NOMO-1 treated with dmso at 0.1 percent for 144 hours (cell line): ENCODE data around the gene RNU6-9.

Experiments used
- DNase-seq: peaks from one replicate; lab custom pipeline; 2025; ENCODE audit not compliant: unreplicated experiment; lab: John Stamatoyannopoulos, UW

RNU6-9 gene

GRCh38 chr19:917323-918151, 24.3 kb downstream of the RNU6-9 start, which contains the start of gene KISS1R:
Gene KISS1R, plus strand, starts transcription at chr19:917333. Its CDS starts 170 bp downstream, at chr19:917503.
- DNase-seq: no peak

DNA sequence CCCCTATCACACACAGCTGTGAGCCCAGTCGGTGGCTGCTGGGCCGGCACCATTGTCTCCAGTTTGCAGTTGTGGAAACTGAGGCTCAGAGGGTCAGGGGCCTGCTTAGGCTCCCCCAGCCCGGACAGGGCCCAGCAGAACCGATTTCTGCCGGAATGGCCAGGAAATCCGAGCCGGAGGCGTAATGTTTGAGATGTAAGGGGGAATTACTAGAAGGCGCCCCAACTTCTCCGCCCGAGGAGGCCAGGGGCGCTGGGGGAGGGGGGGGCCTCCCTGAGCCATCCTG, 24.8 kb downstream of the RNU6-9 start:
- DNase-seq: no peak

GRCh38 chr19:918481-919198, 25.4 kb downstream of the RNU6-9 start:
- no peak for DNase-seq

DNA sequence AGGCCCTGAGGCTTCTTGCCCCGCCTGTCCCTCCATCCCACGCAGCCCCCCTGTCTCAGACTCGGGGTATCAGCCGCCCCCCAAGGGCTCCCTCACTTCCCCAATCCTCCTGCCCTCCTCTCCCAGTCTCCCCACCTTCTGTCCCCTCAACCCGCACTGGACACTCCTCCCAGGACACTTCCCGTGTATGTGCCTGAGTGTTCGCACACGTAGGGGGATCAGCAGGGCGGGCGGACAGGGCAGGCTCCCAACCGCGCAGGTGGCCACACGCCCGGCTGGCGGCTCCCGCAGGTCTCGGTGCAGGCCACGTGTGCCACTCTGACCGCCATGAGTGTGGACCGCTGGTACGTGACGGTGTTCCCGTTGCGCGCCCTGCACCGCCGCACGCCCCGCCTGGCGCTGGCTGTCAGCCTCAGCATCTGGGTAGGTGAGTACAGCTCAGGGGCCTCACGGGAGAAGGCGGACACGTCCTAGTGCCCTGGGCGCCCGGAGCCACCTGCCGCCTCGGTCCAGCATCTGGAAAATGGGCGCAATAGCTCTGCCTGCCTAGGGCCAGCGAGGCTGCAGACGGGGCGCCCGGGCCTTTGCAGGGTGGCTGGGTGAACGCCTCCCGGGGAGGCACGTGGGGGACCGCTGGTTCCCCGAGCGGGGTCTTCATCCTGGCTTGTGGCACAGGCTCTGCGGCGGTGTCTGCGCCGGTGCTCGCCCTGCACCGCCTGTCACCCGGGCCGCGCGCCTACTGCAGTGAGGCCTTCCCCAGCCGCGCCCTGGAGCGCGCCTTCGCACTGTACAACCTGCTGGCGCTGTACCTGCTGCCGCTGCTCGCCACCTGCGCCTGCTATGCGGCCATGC, 26.1 kb downstream of the RNU6-9 start:
- no peak for DNase-seq

- DNase-seq: no peak
These were observed 27.0 kb downstream of the RNU6-9 start for GRCh38 chr19:920051-920864.

- DNase-seq: no peak
These were observed 31.3 kb downstream of the RNU6-9 start for GRCh38 chr19:924553-925086.

DNA sequence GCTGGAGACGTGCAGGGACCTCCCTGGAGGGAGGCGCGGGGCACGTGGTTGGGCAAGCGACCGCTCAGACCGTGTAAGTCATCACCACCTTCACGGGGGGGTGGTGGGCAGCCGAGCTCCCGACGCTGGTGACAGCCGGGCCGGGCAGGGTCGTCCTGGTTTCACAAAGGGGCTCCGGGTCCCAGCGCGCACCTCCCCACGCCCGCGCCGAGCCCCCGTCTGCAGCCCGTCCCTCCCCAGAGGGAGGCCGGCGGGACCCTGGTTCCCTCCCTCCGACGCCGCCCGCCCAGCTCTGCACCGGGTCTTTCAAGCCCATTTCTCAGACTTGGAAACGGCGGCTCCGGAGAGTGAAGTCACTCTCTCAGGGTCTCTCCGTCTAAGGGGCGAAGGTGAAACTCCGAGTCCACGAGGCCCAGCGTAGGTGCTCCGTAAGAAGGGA, 31.8 kb downstream of the RNU6-9 start:
- DNase-seq: peak; percentile 36

GRCh38 chr19:925526-926322, 32.4 kb downstream of the RNU6-9 start, which contains the start of gene ARID3A:
Gene ARID3A, plus strand, starts transcription at chr19:926035. Its CDS starts 3,494 bp downstream, at chr19:929529.
- DNase-seq: peak; percentile 79

GRCh38 chr19:926323-926588, 33.0 kb downstream of the RNU6-9 start:
- DNase-seq: no peak

DNA sequence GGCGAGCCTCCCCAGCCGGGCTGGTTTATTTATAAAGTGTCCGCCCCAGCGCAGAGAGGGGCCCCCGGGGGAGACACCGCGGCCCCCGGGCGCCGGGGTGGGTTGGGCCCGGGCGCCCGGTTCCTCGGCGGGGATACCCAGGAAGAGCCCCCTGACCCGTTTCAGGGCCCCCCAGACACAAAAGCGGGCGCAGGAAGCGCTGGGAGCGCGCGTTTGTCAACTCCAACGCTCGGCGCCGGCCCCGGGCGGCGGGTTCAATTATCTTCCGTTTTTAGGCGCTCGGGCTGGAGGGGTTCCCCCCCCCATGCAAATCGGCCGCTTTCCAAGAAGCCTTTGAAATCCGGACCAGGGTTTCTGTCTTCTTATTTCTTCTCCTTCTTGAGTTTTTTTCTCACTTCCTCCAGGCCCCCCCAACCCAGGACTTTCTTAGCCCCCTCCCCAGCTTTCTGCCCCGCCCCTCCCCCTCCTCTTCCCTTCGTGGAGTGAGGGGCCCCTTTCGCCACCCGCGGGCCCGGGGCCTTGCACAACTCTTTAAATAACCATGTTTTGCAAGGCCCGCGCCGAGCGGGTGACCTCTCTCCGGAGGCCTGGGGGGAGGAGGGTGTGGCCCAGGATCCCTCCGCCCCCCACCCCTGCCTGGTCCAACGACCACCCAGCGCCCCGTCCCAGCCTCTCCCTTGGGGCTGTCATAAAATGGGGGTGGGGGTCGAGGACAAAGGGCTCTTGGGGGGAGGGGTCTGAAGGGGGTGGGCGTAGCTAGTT, 33.5 kb downstream of the RNU6-9 start:
- peak; percentile 93 for DNase-seq

- DNase-seq: no peak
These were observed 34.1 kb downstream of the RNU6-9 start for GRCh38 chr19:927351-927779.

DNA sequence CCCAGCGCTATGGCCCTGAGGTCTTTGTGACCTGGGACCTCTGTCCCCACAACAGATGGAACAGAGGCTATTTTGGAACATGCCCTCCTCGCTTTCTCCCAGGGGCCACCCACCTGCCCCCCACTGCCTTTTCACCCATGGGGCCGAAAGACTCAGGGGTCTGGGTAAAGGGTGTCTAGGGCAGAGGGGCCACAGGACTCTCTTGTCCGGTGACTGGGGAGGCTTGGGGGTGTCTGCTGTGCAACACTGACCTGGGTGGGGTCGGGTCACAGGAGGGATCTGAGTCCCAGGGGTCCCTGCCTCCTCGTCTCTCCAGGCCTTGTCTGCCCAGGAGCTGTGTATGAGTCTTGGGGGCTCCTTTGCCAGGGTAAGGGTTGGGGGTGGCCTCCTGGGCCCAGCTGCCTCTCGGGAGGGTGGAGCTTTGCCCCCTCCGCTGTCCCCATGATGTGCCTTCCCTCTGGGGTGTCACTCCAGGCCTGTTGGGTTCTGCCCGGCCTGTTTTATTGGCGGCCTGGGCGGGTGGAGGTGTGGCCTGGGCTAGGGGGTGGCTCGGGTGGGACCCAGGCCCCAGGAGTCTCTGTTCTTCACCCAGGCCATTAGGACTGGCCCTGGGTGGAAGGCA, 34.6 kb downstream of the RNU6-9 start:
- DNase-seq: no peak

- DNase-seq: peak; percentile 51
These were observed 35.4 kb downstream of the RNU6-9 start for GRCh38 chr19:928471-929202.

- DNase-seq: no peak
These were observed 36.1 kb downstream of the RNU6-9 start for GRCh38 chr19:929203-929890.

DNA sequence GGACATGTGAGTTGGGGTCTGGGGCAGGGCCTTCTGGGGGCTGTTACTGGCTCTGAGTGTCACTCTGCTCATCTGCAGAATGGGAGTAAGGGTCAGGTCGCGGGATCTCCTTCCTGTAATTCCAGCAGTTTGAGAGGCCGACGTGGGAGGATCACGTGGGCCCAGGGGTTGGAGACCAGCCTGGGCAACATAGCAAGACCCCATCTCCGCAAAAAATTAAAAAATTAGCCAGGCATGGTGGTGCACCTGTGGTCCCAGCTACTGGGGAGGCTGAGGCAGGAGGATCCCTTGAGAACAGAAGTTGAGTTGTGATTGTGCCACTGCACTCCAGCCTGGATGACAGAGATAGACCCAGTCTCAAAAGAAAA, 36.6 kb downstream of the RNU6-9 start:
- DNase-seq: no peak

GRCh38 chr19:931860-932647, 38.8 kb downstream of the RNU6-9 start:
- no peak for DNase-seq
